A549 (cell line): ENCODE measurements around the gene IGF2. TPM values are rescaled to one million over a fixed set of nuclear protein-coding genes. Genes with fewer than 3 reads are reported as not detected.

ENCODE experiments used
- ATAC-seq, 2 experiments: fragments of 200-7000 bp in 1 of 2; fragments of >200 bp in 1 of 2; cut with Nextera tagmentation in 1 of 2; cut with Tn5 transposase in 1 of 2; 3 replicates each; pipeline versions ENCODE4 v1.8.0 to v1.9.1; 2018 to 2020; ENCODE audit warnings: mild to moderate bottlenecking in 1 of 2, moderate library complexity in 1 of 2
- CTCF ChIA-PET: fragments of 300-600 bp; sonication (Branson Sonifier 250); formaldehyde crosslinking; extraction: SDS; loops from one replicate; lab custom pipeline; 2021; ENCODE audit warnings: antibody characterized with exemption, inconsistent platforms; lab: Yijun Ruan, JAX
- POLR2A ChIA-PET: fragments of 350-600 bp; formaldehyde crosslinking; extraction: SDS; loops from one replicate; lab custom pipeline; 2021; ENCODE audit warnings: antibody characterized with exemption, inconsistent platforms; lab: Yijun Ruan, JAX
- DNase-seq, 2 experiments: peaks; one replicate each; pipeline versions ENCODE4 v3.0.0 to v3.0.0-alpha.2; 2011 to 2016; ENCODE audit warnings: low read depth in 1 of 2, low spot score in 1 of 2
- FAIRE-seq: peaks from 2 replicates; lab custom pipeline; 2011; peaks lifted over from hg19 to GRCh38; lab: Jason Lieb, UNC
- H3K27ac ChIP-seq, 2 experiments: fragments of >200 bp; sonication (Bioruptor Twin); formaldehyde crosslinking; 3 replicates each; pipeline ENCODE4 v1.5.1; 2016 to 2017
- H3K4me1 ChIP-seq: fragments of >200 bp; sonication (Bioruptor Twin); formaldehyde crosslinking; 3 replicates; pipeline ENCODE4 v1.6.1; 2016
- H3K4me2 ChIP-seq: fragments of >200 bp; sonication (Bioruptor Twin); formaldehyde crosslinking; 3 replicates; pipeline ENCODE4 v1.6.1; 2016
- H3K4me3 ChIP-seq: fragments of >200 bp; sonication (Bioruptor Twin); formaldehyde crosslinking; 3 replicates; pipeline ENCODE4 v1.5.1; 2016
- H3K9me3 ChIP-seq: fragments of >200 bp; sonication (Bioruptor Twin); formaldehyde crosslinking; 3 replicates; pipeline ENCODE4 v1.6.1; 2016
- CBX8 ChIP-seq: fragments of 200-600 bp; sonication (generic); IDR thresholded peaks from 2 replicates; pipeline ENCODE4 v1.6.1; 2016
- CTCF ChIP-seq: fragments of >200 bp; sonication (Bioruptor Twin); formaldehyde crosslinking; IDR thresholded peaks from 3 replicates; pipeline ENCODE4 v1.5.1; 2016
- EHMT2 ChIP-seq: fragments of 200-600 bp; sonication (generic); IDR thresholded peaks from 2 replicates; pipeline ENCODE4 v1.6.1; 2016; ENCODE audit warnings: antibody characterized with exemption, low read depth, mild to moderate bottlenecking, moderate library complexity
- EP300 ChIP-seq, 2 experiments: fragments of >200 bp; sonication (Bioruptor Twin); formaldehyde crosslinking; IDR thresholded peaks; 2 replicates in 1 of 2; 3 replicates in 1 of 2; pipeline ENCODE4 v1.6.1; 2016 to 2017
- FOSB ChIP-seq: fragments of 250-450 bp; sonication (Bioruptor Pico); IDR thresholded peaks from 2 replicates; pipeline ENCODE4 v1.5.0; 2020; ENCODE audit warnings: mild to moderate bottlenecking, moderate library complexity
- FOSL2 ChIP-seq, 2 experiments: fragments of 450-650 bp in 1 of 2; fragments of >200 bp in 1 of 2; sonication (Bioruptor Twin) in 1 of 2; formaldehyde crosslinking; IDR thresholded peaks; 2 replicates each; pipeline versions ENCODE4 v1.5.0 to v1.6.1; 2016 to 2020; ENCODE audit warnings: mild to moderate bottlenecking in 1 of 2, moderate library complexity in 1 of 2
- GATA3 ChIP-seq: IDR thresholded peaks from 2 replicates; pipeline ENCODE4 v1.6.1; 2012; ENCODE audit warnings: borderline replicate concordance
- HES2 ChIP-seq: fragments of >200 bp; sonication (Bioruptor Twin); formaldehyde crosslinking; IDR thresholded peaks from 2 replicates; pipeline ENCODE4 v1.6.1; 2016
- HEYL ChIP-seq: fragments of 250-450 bp; sonication (Bioruptor Pico); IDR thresholded peaks from 2 replicates; pipeline ENCODE4 v1.8.0; 2021; ENCODE audit warnings: mild to moderate bottlenecking, moderate library complexity
- HOXA7 ChIP-seq: fragments of 250-450 bp; sonication (Bioruptor Pico); IDR thresholded peaks from 2 replicates; pipeline ENCODE4 v1.5.0; 2020; ENCODE audit warnings: mild to moderate bottlenecking, moderate library complexity
- HOXB13 ChIP-seq: fragments of 250-450 bp; sonication (Bioruptor Pico); IDR thresholded peaks from 2 replicates; pipeline ENCODE4 v1.5.0; 2020; ENCODE audit warnings: low read depth, mild to moderate bottlenecking, moderate library complexity
- HOXB5 ChIP-seq: fragments of 250-450 bp; sonication (Bioruptor Pico); IDR thresholded peaks from 2 replicates; pipeline ENCODE4 v1.5.0; 2020; ENCODE audit warnings: mild to moderate bottlenecking, moderate library complexity
- MAFK ChIP-seq: fragments of 450-650 bp; IDR thresholded peaks from 2 replicates; pipeline ENCODE4 v1.6.1; 2014; ENCODE audit not compliant: partially characterized antibody
- MYC ChIP-seq: IDR thresholded peaks from 2 replicates; pipeline ENCODE4 v1.6.1; 2012; ENCODE audit warnings: mild to moderate bottlenecking, inconsistent platforms, low read length, improper control_type of control experiment, borderline replicate concordance
- NPAS2 ChIP-seq: fragments of 250-450 bp; sonication (Bioruptor Pico); IDR thresholded peaks from 2 replicates; pipeline ENCODE4 v1.8.0; 2022; ENCODE audit warnings: mild to moderate bottlenecking, moderate library complexity, borderline replicate concordance
- PBX3 ChIP-seq: IDR thresholded peaks from 2 replicates; pipeline ENCODE4 v1.6.1; 2012
- POLR2A ChIP-seq: IDR thresholded peaks from 2 replicates; pipeline ENCODE4 v1.6.1; 2012; ENCODE audit warnings: mild to moderate bottlenecking, low read length
- POLR2AphosphoS2 ChIP-seq: conservative IDR thresholded peaks from 2 replicates; pipeline ENCODE4 v1.6.1; 2012; ENCODE audit warnings: low read length, improper control_type of control experiment, inconsistent platforms
- RARB ChIP-seq: fragments of 250-450 bp; sonication (Bioruptor Pico); IDR thresholded peaks from 2 replicates; pipeline ENCODE4 v1.8.0; 2021; ENCODE audit warnings: mild to moderate bottlenecking, moderate library complexity
- RCOR1 ChIP-seq: fragments of 150-350 bp; IDR thresholded peaks from 2 replicates; pipeline ENCODE4 v1.6.1; 2014; ENCODE audit warnings: antibody characterized with exemption, low read length, low read depth
- REST ChIP-seq: fragments of 200-600 bp; sonication (generic); IDR thresholded peaks from 2 replicates; pipeline ENCODE4 v1.6.1; 2016; ENCODE audit warnings: antibody characterized with exemption, mild to moderate bottlenecking, moderate library complexity
- RFX5 ChIP-seq: fragments of 450-650 bp; IDR thresholded peaks from 2 replicates; pipeline ENCODE4 v1.7.1; 2014; ENCODE audit warnings: antibody characterized with exemption, mild to moderate bottlenecking, moderate library complexity
- SMC3 ChIP-seq: fragments of >200 bp; sonication (Bioruptor Twin); formaldehyde crosslinking; IDR thresholded peaks from 3 replicates; pipeline ENCODE4 v1.6.1; 2018; ENCODE audit warnings: inconsistent platforms
- TFCP2L1 ChIP-seq: fragments of 250-450 bp; sonication (Bioruptor Pico); IDR thresholded peaks from 2 replicates; pipeline ENCODE4 v1.5.0; 2021; ENCODE audit warnings: mild to moderate bottlenecking
- TP53 ChIP-seq: fragments of 250-450 bp; sonication (Bioruptor Pico); IDR thresholded peaks from 2 replicates; pipeline ENCODE4 v1.5.0; 2021; ENCODE audit warnings: mild to moderate bottlenecking, moderate library complexity
- ZFP36 ChIP-seq: fragments of 450-650 bp; IDR thresholded peaks from 2 replicates; pipeline ENCODE4 v1.6.1; 2014; ENCODE audit warnings: borderline replicate concordance; ENCODE audit not compliant: partially characterized antibody
- ZSCAN20 ChIP-seq: fragments of 250-450 bp; sonication (Bioruptor Pico); IDR thresholded peaks from 2 replicates; pipeline ENCODE4 v1.8.0; 2022; ENCODE audit warnings: mild to moderate bottlenecking, moderate library complexity
- WGBS: methylation state at CpG from one replicate; pipeline ENCODE4 v1.1.6; 2017; ENCODE audit errors: missing lambda C conversion rate; 5-methylcytosine and 5-hydroxymethylcytosine counted together
- polyA plus RNA-seq, 4 experiments: library from polyadenylated mRNA; depleted of rRNA in 3 of 4; stranded (reverse); fragments of >200 nt; fragmentation: RNase III in 1 of 4; extraction: RNeasy Plus Mini Kit Qiagen cat#74134 plus additional on column Dnase treatment in 1 of 4; gene quantifications; 2 replicates in 3 of 4; 3 replicates in 1 of 4; pipeline ENCODE4 v1.2.3, GENCODE V29; 2011 to 2017

Gene IGF2
- polyA plus RNA-seq, 2 of the 4 experiments (the other 2 are of a cell fraction) = 2.0 to 2.9 TPM

GRCh38 chr11:2134022-2135010 lies 4.9 kb downstream of the IGF2 start:
- ATAC-seq (no peak), DNase-seq (no peak), FAIRE-seq (no peak)
- CTCF ChIA-PET = interaction anchor here (0.5 to 12.1 kb wide), 6 partner anchors 16 to 587 kb away, joined by 3 to 152 read pairs (median 6); no protein-coding TSS in a partner anchor
- Histone ChIP-seq H3K4me1 (peaks cover 9% of the 10 kb centered on the region), H3K4me3 (no peak overlapping the region), H3K4me2 (no peak overlapping the region), H3K9me3 (no peaks in the 10 kb centered on the region), H3K27ac (no peak overlapping the region)
- TF ChIP-seq POLR2A (no peak), REST (no peak), ZFP36 (no peak), HOXB5 (CRISPR knock-in tag) (no peak), NPAS2 (CRISPR knock-in tag) (no peak), FOSL2 (IDR thresholded peaks at IDR 0.05) (no peak), FOSL2 (CRISPR knock-in tag; IDR thresholded peaks at IDR 0.05) (no peak), HEYL (CRISPR knock-in tag) (no peak), POLR2AphosphoS2 (no peak), MYC (no peak), RARB (CRISPR knock-in tag) (no peak), FOSB (no peak), HOXA7 (CRISPR knock-in tag) (no peak), SMC3 (no peak), EHMT2 (no peak), GATA3 (no peak), RCOR1 (no peak), RFX5 (no peak), PBX3 (no peak), EP300 (IDR thresholded peaks at IDR 0.05) (no peak), HES2 (no peak)
- 68% methylated on average over 19 of the region's 19 CpGs for WGBS
- POLR2A ChIA-PET = no interaction called here

GRCh38 chr11:2133241-2134021 lies 5.8 kb downstream of the IGF2 start:
- POLR2A ChIA-PET = no interaction called here
- 73% methylated on average over 28 of the region's 33 CpGs for WGBS
- H3K4me3 ChIP-seq = no peak overlapping the region
- H3K4me1 ChIP-seq = peaks cover 9% of the 10 kb centered on the region
- FAIRE-seq (no peak), DNase-seq (no peak), ATAC-seq (no peak)
- no peak overlapping the region for H3K4me2 ChIP-seq
- CTCF ChIA-PET = interaction anchor here (1.0 to 12.1 kb wide), 5 partner anchors 17 to 586 kb away, joined by 3 to 152 read pairs (median 5); no protein-coding TSS in a partner anchor
- TF ChIP-seq HOXB13 (no peak), GATA3 (no peak), FOSL2 (IDR thresholded peaks at IDR 0.05) (no peak), FOSL2 (CRISPR knock-in tag; IDR thresholded peaks at IDR 0.05) (no peak), CBX8 (no peak), RARB (CRISPR knock-in tag) (no peak), ZSCAN20 (no peak), CTCF (no peak), TFCP2L1 (CRISPR knock-in tag) (no peak), TP53 (CRISPR knock-in tag) (no peak), MAFK (no peak)
- H3K27ac ChIP-seq = no peak overlapping the region
- no peaks in the 10 kb centered on the region for H3K9me3 ChIP-seq
